GM19043 (cell line): Measurements from ENCODE around the gene LIMS1.
A peak's percentile ranks its signal among the peaks of the same experiment; 100 is the strongest.
"Not testable (repeated sequence)": the region's sequence is repeated elsewhere in the genome, so short reads cannot be mapped to it uniquely, and the experiment has no call there.

Source experiments
- ATAC-seq: cut with Tn5 transposase; IDR thresholded peaks from one replicate; pipeline ENCODE4 v1.9.1; 2021; ENCODE audit warnings: low read depth; ENCODE audit not compliant: unreplicated experiment

LIMS1 gene

DNA sequence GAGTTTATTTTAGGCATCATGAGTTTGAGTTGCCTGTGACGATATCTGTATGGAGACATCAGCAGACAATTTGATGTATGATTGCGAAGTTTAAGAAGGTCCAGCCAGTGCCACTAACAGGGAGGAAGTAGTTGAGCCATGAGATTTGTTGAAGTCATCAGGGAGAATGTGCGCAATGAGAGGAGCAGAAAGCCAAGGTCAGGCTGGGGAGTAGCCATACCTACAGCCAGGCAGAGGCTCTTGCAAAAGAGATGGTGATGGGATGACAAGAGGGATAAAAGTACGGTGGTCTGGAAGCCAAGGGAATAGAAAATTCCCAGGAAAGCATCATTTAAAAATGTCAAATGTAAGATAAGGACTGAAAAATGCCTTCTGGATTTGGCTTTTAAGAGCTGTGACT, 51.2 kb downstream of the LIMS1 start:
- ATAC-seq, result no peak

DNA sequence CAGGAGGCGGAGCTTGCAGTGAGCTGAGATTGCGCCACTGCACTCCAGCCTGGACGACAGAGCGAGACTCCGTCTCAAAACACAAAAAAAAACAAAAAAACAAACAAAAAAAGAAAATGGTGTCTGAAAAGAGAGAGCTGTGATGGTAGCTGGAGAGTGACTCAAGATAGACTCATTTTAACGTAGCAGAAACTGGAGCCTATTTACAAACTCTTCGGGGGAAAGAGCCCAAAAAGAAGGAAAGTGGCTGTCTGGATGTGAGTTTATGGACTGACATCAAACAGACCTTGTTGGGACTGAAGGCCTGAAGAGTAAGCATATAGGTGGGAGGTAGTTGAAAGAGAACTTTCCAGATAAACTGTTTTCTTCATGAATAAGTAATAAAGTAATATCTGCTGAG, 51.8 kb downstream of the LIMS1 start:
- no peak for ATAC-seq

DNA sequence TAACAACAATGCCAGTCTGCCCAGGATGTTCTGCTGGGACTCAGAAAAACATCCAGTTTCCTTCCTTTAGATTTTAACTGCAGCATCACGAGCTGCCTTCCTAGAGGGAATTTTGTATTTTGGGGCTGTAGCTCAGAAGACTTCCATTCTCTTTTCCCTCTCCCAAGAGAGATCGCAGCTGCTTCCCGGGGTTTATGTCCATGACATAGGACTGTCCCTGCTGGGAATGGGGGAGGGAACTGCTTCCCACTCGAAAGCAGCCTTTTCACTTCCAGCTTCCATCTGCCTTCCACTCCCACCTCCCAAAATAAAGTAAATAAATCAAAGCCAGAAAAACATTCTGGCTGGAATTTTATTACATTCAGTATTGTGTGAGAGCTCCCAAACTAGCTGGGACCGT, 52.4 kb downstream of the LIMS1 start:
- no peak for ATAC-seq

DNA sequence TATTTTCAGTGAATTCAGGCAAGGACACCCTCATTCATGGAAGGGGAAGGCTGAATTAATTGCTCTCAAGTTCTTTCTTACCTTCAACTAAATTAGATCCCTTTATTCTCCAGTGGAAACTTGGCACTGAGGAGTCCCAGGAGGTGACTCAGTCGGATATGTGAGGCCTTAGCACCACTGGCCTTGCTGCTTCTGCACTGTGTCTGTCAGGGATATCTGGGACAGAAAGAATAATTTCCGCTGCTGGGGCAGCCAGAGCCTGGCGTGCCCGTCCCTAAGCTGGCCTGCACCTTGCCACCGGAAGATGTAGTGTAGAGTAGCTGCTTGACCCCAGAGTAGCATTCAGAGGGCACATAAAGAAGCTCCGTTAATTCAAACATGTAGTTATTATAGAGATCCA, 53.4 kb downstream of the LIMS1 start:
- ATAC-seq, result no peak

DNA sequence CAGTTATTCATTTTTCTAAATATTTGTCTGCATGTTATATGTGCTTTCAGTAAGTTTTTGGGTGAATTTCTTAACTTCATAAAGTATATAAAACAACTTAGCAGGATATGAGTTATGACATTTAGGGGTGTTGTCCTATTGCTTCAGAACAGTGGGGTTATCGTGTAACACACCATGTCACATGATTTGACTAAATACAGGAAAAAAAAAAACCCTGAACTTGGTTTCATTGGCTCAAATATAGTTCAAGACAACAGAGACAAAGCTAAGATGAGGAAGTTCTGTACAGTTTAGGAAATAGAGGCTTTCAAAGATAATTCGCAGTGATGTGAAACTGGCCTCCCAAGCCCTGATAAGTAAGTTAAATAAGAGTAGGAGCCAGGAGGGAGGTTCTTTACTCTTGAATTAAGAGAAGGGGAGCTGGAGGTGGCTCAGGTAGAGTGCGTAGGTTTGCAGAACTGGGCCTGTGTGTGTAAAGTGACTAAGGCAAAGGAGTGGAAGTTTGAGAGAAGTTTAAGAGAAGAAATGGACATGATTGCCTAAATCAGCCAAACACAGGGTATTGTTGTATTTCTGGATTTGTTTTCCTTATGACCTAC, 53.9 kb downstream of the LIMS1 start:
- ATAC-seq, result no peak

DNA sequence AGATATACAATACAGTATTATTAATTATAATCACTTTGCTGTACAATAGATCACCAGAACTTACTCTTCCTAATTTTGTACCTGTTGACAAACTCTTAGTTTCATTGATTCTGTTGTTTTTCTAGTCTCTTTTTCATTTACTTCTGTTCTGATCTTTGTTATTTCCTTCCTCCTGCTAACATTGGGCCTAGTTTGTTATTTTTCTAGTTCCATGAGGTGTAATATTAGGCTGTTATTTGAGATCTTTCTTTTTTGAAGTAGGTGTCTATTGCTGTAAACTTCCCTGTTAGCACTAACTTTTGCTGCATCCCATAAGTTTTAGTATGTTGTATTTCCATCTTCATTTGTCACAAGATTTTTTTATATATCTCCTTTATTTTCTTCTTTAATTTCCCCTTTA, 55.1 kb downstream of the LIMS1 start:
- ATAC-seq, result no peak

DNA sequence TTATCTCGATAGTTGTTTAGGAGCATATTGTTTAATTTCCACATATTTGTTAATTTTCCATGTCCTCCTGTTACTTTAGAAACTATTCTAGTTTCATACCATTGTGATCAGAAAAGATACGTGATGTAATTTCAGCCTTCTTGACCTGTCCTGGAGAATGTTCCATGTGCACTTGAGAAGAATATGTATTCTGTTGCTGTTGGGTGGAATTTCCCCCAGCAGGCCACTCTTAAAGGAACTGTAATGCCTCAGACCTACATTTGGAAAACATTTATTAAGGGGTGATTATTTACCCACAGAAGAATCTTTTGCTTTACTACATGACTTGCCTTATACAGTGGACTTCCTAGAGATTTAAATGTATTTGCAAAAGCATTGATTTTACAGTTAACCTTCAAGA, 55.5 kb downstream of the LIMS1 start:
- ATAC-seq, result no peak

DNA sequence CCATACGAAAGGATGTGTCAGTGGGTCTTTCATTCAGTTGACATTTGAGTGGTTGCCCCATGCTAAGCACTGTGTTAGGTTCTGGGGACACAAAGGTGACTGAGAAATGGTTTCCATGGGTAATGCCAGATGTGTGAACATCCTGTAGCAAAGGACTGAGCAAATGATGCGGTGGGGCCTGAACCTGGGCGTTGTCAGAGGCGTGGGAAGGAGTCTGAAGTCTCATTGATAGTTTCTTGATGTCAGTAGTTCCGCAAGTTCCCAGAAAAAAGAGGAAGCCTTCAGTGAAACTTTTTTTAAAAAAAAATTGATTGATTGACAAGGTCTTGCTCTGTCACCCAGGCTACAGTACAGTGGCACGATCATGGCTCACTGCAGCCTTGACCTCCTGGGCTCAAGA, 56.9 kb downstream of the LIMS1 start:
- peak; percentile 45 for ATAC-seq

DNA sequence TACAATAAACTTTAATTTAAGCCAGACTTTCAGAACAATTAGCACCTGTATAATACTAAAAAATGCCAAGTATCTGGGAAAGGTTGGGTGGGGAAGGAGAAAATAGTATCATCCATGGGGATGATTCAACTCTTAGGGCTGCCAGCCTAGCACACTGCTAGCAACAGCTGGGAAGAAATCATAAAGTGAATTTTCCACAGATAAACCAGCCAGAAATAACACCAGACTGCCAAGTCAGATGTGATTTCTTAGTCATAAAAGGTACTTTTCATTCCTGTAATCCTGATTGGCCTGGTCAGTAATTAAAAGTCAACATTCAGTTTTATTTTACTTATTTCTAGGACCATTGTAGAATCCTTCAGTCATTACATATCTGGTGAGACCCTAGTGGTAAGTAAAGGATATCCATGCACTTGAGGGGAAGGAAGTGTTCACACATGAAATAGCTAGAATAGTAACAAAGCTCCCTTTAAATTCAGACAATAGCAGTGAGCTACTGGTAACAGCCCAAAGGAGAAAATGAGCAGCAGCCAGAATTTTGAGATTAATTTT, 59.4 kb downstream of the LIMS1 start:
- peak; percentile 5 for ATAC-seq

DNA sequence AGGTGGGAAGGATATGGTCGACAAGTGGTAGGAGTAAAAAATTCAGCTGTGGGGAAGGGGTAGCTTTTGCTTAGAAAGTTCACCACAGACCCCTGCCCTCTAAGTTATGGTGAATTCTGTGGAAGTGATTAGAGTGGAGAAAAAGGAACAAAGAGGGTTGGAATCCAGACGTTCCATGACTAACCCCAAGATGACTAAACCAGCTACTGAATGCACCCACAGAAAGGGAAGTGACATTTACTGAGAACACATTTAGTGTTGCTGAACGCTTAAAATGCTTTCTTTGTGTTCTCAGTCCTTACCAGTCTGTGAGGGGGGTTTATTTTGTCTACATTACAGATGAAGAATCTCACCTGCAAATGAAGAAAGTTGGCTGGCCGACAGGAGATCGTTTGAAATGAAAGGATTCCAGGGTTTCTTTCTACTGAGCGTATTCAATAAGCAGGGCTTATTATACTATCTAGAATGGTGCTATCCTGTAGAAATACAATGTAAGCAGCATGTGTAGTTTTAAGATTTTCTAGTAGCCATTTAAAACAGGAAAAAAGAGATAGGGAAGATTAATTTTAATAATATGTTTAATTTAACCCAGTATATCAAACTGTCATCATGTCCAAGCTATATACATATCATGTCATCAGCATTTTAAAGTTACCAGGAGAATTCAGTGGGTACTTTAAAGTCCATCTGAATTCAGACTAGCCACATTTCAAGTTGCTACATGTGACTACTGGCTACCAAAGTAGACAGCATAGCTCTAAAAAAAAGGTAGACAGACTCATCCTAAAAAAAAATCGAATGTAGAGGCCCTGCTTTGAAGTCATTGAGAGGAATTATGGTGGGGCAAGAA, 60.1 kb downstream of the LIMS1 start:
- ATAC-seq, result peak; percentile 87

DNA sequence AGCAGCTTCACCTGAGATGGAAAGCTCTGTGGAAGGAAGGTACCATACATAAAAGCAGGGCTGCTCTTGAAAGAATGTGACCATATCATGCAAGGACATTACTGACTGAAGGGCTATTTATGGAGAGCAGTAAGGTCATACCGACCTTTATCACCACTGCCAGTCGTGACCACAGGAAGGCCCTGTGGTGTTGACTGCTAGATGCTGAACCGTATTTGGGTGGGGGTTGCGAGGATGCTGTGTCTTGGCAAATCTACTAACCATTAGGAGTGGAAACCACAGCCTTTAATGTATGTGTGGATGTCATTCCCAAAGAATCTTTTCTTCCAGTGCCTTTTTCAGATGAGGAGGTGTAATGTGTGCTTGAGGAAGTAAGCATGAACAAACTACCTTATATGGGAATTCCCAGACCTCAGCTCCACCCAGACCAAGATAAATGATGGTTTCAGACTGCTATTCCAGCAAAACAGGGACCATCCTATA, 60.8 kb downstream of the LIMS1 start:
- peak; percentile 35 for ATAC-seq

DNA sequence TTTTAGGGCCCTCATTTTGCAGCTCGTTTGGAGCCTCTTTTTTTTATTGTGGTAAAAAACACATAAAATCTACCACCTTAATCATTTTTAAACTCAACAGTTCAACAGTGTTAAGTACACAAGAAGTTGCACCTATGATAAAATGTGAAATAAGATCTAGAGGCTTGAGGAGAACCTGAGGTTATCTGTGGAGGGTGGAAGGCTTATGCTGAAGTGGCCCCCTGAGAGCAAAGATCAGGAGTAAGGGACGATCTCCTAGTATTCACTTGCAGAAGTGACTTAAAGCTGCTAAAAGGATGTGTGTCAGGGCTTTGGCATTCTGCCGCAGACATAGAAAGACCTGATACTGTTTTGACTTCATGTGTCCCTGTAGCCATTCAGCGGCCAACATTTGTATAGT, 61.5 kb downstream of the LIMS1 start:
- ATAC-seq, result not testable (repeated sequence)

DNA sequence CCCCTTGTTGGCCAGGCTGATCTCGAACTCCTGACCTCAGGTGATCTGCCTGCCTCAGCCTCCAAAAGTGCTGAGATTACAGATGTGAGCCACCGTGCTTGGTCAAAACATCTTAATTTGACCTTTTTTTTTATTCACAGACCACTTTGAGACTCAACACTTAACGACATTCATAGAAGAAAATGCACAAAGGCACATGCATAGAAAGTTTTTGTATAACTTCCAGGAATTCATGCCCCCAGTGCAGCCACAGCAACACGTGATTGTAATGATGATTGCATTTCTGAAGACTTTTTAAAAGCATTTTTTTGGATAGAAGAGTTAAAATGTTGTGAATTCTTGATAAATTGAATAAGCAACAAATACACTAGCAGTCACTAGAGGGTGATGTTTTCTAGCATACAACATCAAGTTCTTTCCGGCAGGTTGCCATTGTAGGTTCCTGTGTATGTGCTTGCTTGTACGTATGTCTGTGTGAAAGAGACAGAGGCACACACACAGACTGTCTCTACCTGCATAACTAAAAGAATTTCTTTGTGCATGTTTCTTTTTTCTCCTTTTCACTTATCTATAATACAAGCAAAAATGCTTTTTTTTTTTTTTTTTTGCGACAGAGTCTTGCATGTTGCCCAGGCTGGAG, 63.0 kb downstream of the LIMS1 start:
- ATAC-seq, result not testable (repeated sequence)

DNA sequence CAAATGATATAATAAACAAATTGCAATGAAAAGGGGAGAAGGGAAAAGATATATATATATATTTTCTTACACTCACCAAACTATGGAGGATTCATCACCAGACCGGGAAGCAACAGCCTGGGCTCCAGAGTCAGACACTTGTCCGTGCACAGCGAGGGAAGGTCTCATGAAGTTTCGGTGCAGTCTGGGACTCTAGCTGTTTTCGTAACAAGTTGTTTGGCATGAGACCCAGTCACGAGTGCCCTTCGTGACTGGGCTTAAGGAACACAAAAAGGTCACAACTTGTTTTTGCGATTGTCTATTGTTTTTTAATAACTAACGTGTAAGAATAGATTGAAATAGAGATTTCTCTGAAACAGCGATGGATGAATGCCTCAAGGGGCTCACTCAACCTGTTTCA, 66.9 kb downstream of the LIMS1 start:
- not testable (repeated sequence) for ATAC-seq

DNA sequence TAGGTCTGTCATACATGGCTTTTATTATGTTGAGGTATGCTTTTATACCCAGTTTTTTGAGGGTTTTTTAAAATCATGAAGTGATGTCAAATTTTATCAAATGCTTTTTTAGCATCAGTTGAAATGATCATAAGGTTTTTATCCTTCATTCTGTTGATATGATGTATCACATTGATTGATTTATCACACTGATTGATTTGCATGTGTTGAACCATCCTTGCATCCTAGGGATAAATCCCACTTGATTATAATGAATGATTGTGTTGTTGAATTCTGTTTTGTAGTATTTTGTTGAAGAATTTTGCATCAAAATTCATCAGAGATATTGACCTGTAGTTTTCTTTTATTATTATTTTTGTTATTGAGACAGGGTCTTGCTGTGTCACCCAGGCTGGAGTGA, 68.2 kb downstream of the LIMS1 start:
- no peak for ATAC-seq

DNA sequence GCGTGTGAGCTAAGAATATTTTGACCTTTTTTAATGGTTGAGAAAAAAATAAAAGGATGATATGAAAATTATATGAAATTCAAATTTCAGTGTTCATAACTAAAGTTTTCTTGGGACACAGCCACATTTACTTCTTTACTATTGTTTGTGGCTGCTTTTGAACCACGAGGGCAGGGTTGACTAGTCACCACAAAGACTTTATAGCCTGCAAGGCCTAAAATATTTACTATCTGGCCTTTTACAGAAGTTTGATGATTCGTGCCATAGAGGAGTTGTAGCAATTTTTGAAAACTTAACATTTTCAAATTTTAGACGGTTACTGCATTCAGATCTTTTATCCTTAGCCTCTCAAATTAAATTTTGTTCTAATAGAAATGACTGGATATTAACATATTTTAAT, 69.9 kb downstream of the LIMS1 start:
- ATAC-seq, result no peak

DNA sequence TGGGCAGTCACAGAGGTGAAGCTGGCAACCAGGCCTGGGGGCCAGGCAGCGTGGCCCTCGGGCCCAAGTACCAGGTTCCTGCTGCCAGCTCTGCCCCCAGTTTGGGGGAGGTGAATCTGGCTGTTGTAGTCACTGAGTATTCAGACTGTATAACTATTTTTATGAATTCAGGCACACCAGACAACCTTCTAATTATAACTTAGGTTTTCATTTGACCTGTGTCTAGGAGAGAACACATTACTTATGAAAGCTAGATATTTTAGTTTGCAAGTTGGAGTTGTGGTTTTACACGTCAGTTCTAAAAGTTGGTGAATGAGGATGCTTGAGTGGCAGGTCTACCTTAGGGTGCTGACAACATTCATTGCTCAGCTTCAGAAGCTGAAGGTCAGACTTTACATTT, 71.7 kb downstream of the LIMS1 start:
- ATAC-seq, result peak; percentile 45

DNA sequence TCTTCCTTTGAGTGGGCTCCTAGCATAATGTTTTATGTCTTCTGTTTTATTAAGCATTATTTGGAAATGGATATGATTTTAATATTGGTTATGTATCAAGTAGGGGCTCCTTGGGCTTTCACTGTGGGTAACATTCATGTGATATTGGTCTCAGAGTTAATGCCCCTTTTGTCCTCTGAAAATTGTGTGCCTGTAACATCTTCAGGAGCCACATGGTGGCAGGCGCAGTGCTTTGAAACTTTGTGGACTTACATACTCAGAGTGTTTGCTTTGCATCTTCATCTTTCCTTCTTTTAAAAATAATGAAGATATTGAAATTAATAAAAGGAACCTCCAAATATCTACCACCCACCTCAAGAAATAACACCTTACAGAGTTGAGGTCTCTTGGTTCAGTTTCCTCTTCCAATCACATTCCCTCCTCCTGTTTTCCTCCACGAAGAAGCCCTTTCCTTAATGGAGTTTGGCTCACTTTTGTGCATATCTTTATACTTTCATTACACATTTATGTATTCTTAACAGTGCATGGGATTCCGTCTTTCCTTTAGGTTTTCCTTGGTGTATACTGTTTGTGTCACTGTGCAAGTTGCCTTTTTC, 73.5 kb downstream of the LIMS1 start:
- no peak for ATAC-seq

DNA sequence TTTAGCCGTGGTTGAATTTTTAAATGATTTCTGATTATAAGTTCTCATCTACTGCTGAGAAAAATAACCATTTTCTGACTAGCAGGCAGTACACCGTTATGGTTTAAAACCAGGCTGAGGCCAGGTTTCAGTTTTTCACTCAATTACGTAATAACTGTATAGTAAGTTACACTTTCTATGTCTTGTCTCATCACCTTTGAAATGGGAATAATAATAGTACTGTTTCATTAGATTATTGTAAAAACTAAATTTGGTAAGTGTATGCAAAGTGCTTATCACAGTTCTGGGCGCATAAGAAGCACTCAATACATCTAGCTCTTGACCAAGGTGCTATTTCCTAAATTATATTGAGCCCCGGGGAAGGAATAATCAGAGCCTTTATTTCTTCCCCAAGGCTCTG, 76.8 kb downstream of the LIMS1 start:
- no peak for ATAC-seq

DNA sequence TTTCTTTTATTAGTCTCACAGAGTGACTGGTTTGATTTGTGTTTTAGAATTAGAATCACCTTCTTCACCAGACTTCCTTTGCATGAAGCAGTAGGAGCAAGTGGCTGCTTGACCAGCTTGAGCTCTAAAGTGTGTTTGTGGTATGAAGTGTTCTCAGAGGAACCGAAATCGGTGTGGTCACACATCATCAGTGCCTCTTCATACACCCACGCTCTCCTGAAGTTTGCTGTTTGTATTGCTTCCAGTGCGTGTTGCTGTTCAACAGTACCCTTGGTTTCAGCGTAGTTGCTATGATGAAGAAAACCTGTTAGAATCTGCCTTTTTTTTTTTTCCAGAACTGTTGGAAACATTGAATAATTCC, 77.9 kb downstream of the LIMS1 start:
- peak; percentile 79 for ATAC-seq
